Measurements from ENCODE around the gene RBP3.

- no peak for TF ChIP-seq CTCF (IDR thresholded peaks at IDR 0.05; ENCODE audit: low read depth, low read length, missing input control)
- TF ChIP-seq FOXA1 (IDR thresholded peaks at IDR 0.05), result no peak
- TF ChIP-seq REST (IDR thresholded peaks at IDR 0.05), result no peak
- no peak for TF ChIP-seq RAD21 (IDR thresholded peaks at IDR 0.05)
- TF ChIP-seq JUND (IDR thresholded peaks at IDR 0.05), result no peak
- TF ChIP-seq GABPA (IDR thresholded peaks at IDR 0.05 in 1 of 2, conservative IDR thresholded peaks at IDR 0.05 in 1 of 2), result no peak
- TF ChIP-seq YY1 (IDR thresholded peaks at IDR 0.05), result no peak
- no peak for TF ChIP-seq TAF1 (conservative IDR thresholded peaks at IDR 0.05)
- TF ChIP-seq SP1 (IDR thresholded peaks at IDR 0.05), result no peak
- no peak for TF ChIP-seq FOXA2 (IDR thresholded peaks at IDR 0.05)
- TF ChIP-seq ZBTB33 (IDR thresholded peaks at IDR 0.05), result no peak
- no peak for TF ChIP-seq EGR1 (IDR thresholded peaks at IDR 0.05; ENCODE audit: low read depth in 2 of 2)
- no peak for TF ChIP-seq RXRA (IDR thresholded peaks at IDR 0.05)
Observed at GRCh38 chr10:47303105-47303504, 45.1 kb upstream of the RBP3 start.
